Astrocyte (in vitro differentiated cells and primary cell): ENCODE measurements around the gene B4GALNT2. TPM values are rescaled to one million over a fixed set of nuclear protein-coding genes. Genes with fewer than 3 reads are reported as not detected.
A peak's percentile ranks its signal among the peaks of the same experiment; 100 is the strongest.

Experiments
- DNase-seq: peaks from one replicate; pipeline ENCODE4 v3.0.0-alpha.2; 2010; ENCODE audit warnings: low read depth
- FAIRE-seq: peaks from 2 replicates; lab custom pipeline; 2011; peaks lifted over from hg19 to GRCh38; lab: Jason Lieb, UNC
- H2AFZ ChIP-seq: 2 replicates; pipeline ENCODE4 v1.6.0; 2012; ENCODE audit warnings: low read depth, low read length, inconsistent platforms
- H3K27ac ChIP-seq: 2 replicates; pipeline ENCODE4 v1.5.1; 2011; ENCODE audit warnings: low read depth, low read length, inconsistent platforms
- H3K27me3 ChIP-seq: 2 replicates; pipeline ENCODE4 v1.6.0; 2011; ENCODE audit warnings: low read length, inconsistent platforms; ENCODE audit not compliant: insufficient read depth
- H3K36me3 ChIP-seq: 2 replicates; pipeline ENCODE4 v1.5.1; 2011; ENCODE audit warnings: low read length, inconsistent platforms; ENCODE audit not compliant: insufficient read depth
- H3K4me1 ChIP-seq: 2 replicates; pipeline ENCODE4 v1.5.1; 2011; ENCODE audit warnings: low read length, inconsistent platforms; ENCODE audit not compliant: insufficient read depth
- H3K4me2 ChIP-seq: 2 replicates; pipeline ENCODE4 v1.6.0; 2012; ENCODE audit warnings: low read length, inconsistent platforms
- H3K4me3 ChIP-seq: 2 replicates; pipeline ENCODE4 v1.5.1; 2011; ENCODE audit warnings: low read depth, mild to moderate bottlenecking, low read length, inconsistent platforms; ENCODE audit not compliant: insufficient read depth
- H3K79me2 ChIP-seq: 2 replicates; pipeline ENCODE4 v1.6.0; 2012; ENCODE audit warnings: mild to moderate bottlenecking, low read length, inconsistent platforms; ENCODE audit not compliant: insufficient read depth
- H3K9ac ChIP-seq: 2 replicates; pipeline ENCODE4 v1.6.0; 2012; ENCODE audit warnings: mild to moderate bottlenecking, low read length, inconsistent platforms
- H3K9me3 ChIP-seq: 2 replicates; pipeline ENCODE4 v1.5.1; 2012; ENCODE audit warnings: low read depth, mild to moderate bottlenecking, low read length, inconsistent platforms; ENCODE audit not compliant: insufficient read depth
- H4K20me1 ChIP-seq: 2 replicates; pipeline ENCODE4 v1.6.0; 2012; ENCODE audit warnings: low read length, inconsistent platforms; ENCODE audit not compliant: insufficient read depth
- H3K27ac Mint-ChIP-seq: one replicate; pipeline ENCODE4 v1.8.0; 2021; ENCODE audit warnings: mild to moderate bottlenecking, mixed read lengths; ENCODE audit not compliant: unreplicated experiment
- H3K27me3 Mint-ChIP-seq: one replicate; pipeline ENCODE4 v1.8.0; 2021; ENCODE audit warnings: low read depth, mixed read lengths; ENCODE audit not compliant: unreplicated experiment
- H3K36me3 Mint-ChIP-seq: one replicate; pipeline ENCODE4 v1.8.0; 2021; ENCODE audit warnings: low read depth, mixed read lengths; ENCODE audit not compliant: unreplicated experiment
- H3K4me1 Mint-ChIP-seq: one replicate; pipeline ENCODE4 v1.8.0; 2021; ENCODE audit warnings: low read depth, mixed read lengths; ENCODE audit not compliant: unreplicated experiment
- H3K4me3 Mint-ChIP-seq: one replicate; pipeline ENCODE4 v1.8.0; 2021; ENCODE audit warnings: mild to moderate bottlenecking, moderate library complexity, mixed read lengths; ENCODE audit not compliant: unreplicated experiment
- H3K9me3 Mint-ChIP-seq: one replicate; pipeline ENCODE4 v1.8.0; 2021; ENCODE audit warnings: mild to moderate bottlenecking, mixed read lengths; ENCODE audit not compliant: unreplicated experiment
- CTCF ChIP-seq: IDR thresholded peaks from 2 replicates; pipeline ENCODE4 v1.5.1; 2011; ENCODE audit warnings: low read depth, mild to moderate bottlenecking, inconsistent platforms, low read length, moderate library complexity; ENCODE audit not compliant: insufficient read depth
- EZH2 ChIP-seq: IDR thresholded peaks from 2 replicates; pipeline ENCODE4 v1.6.1; 2012; ENCODE audit warnings: mild to moderate bottlenecking, low read length, inconsistent platforms; ENCODE audit not compliant: insufficient read depth
- total RNA-seq: library from RNA; stranded (reverse); gene quantifications from 2 replicates; pipeline ENCODE4 v1.2.1, GENCODE V29; 2021

B4GALNT2 gene
- total RNA-seq, 1 donor from 2014 or later, result not detected

DNA sequence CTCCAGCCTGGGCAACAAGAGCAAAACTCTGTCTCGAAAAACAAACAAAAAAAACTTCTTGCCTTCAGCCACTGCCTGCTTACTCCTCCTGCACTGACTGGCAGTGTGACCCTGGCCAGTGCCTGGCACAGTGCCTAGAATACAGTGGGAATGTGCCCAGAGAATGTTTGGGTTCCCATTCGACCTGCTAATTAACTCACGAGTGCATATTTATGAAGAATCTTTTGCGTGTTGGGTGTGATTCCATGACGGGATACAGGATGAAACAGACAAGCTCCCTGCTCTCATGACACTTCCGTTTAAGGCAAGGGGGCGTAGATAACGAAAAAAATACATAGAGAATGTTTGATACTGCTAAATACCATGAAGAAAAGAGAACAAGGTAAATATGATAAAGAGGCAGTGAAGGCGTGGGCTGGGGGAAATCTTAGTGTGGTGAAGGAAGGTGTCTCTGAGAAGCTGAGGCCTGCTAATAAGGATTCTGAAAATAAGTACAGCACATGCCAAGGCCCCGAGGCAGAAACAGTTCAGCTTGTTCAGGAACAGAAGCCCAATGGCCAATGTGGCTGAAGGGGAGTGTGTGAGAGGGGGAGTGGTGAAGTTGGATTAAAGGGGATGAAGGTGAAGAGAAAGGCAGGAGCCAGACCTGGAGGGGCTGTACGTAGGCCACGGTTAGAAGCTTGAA, 82.2 kb downstream of the B4GALNT2 start:
- Histone ChIP-seq H3K9me3 (no peaks in the 10 kb centered on the region), H3K79me2 (no peaks in the 10 kb centered on the region), H3K4me1 (peaks cover 5% of the 10 kb centered on the region), H3K27me3 (no peaks in the 10 kb centered on the region), H3K36me3 (no peaks in the 10 kb centered on the region), H3K9ac (no peak overlapping the region), H3K27ac (no peak overlapping the region), H3K4me3 (no peak overlapping the region), H4K20me1 (no peaks in the 10 kb centered on the region), H3K4me2 (no peak overlapping the region), H2AFZ (no peak overlapping the region)
- no peak for TF ChIP-seq CTCF
- TF ChIP-seq EZH2, result no peak
- FAIRE-seq (no peak), DNase-seq (no peak)
- Mint-ChIP-seq H3K4me1 (peaks cover 6% of the 10 kb centered on the region), H3K27me3 (peaks cover 28% of the 10 kb centered on the region), H3K4me3 (peak overlapping the region; percentile 58), H3K27ac (no peak overlapping the region), H3K36me3 (peaks cover 2% of the 10 kb centered on the region), H3K9me3 (no peaks in the 10 kb centered on the region)

GRCh38 chr17:49216482-49216881, 83.9 kb downstream of the B4GALNT2 start:
- Histone ChIP-seq H3K36me3 (no peaks in the 10 kb centered on the region), H3K4me2 (no peak overlapping the region), H3K79me2 (no peaks in the 10 kb centered on the region), H3K27ac (no peak overlapping the region), H2AFZ (no peak overlapping the region), H3K4me1 (no peaks in the 10 kb centered on the region), H3K27me3 (peaks cover 2% of the 10 kb centered on the region), H3K4me3 (no peak overlapping the region), H4K20me1 (no peaks in the 10 kb centered on the region), H3K9ac (no peak overlapping the region), H3K9me3 (no peaks in the 10 kb centered on the region)
- Mint-ChIP-seq H3K9me3 (no peaks in the 10 kb centered on the region), H3K4me3 (no peak overlapping the region), H3K4me1 (no peaks in the 10 kb centered on the region), H3K36me3 (peaks cover 2% of the 10 kb centered on the region), H3K27ac (no peak overlapping the region), H3K27me3 (peaks cover 31% of the 10 kb centered on the region)
- TF ChIP-seq EZH2 (no peak), CTCF (no peak)
- no peak for FAIRE-seq
- no peak for DNase-seq

DNA sequence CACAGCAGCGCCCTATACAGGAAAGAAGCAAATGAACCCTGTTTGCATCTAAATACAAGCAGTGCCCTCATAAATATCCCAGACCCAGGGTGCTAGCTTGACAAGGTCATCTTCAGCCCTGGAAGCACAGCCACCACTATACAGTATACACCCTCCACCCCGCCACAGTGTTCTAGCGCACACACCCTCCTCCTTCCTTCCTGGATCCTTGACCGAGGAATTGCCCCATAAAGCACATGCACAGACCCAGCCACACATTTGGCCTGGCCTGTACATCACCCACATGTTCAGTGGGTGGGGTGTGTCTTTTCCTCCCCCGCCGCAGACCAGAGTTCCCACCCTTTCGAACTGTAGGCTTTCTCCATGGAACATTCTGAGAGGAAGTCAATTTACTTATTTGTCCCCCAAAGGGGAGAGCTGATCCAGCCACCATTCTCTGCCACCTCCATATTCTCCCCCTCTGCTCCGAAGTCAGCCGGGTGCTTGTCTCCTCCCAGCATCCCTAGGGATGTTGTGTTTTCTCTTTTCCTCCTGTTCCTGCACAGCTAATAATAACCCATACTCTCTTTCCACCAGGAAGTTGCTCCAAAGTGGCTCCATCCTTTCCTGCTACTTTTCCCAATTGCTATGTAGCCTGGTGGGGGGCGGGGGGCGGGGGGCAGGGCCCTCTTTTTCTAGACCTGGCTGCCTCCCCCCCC, 84.5 kb downstream of the B4GALNT2 start:
- no peaks in the 10 kb centered on the region for H3K4me1 Mint-ChIP-seq
- H3K4me1 ChIP-seq, result no peaks in the 10 kb centered on the region
- TF ChIP-seq CTCF (no peak), EZH2 (no peak)
- H3K9me3 Mint-ChIP-seq, result no peaks in the 10 kb centered on the region
- no peak overlapping the region for H3K4me3 Mint-ChIP-seq
- no peak overlapping the region for H3K9ac ChIP-seq
- no peaks in the 10 kb centered on the region for H3K36me3 ChIP-seq
- FAIRE-seq, result no peak
- H3K9me3 ChIP-seq, result no peaks in the 10 kb centered on the region
- no peaks in the 10 kb centered on the region for H4K20me1 ChIP-seq
- H2AFZ ChIP-seq, result no peak overlapping the region
- no peak overlapping the region for H3K27ac ChIP-seq
- no peak for DNase-seq
- H3K27me3 ChIP-seq, result peaks cover 3% of the 10 kb centered on the region
- H3K4me3 ChIP-seq, result no peak overlapping the region
- H3K27ac Mint-ChIP-seq, result no peak overlapping the region
- H3K4me2 ChIP-seq, result no peak overlapping the region
- H3K36me3 Mint-ChIP-seq, result peaks cover 2% of the 10 kb centered on the region
- H3K27me3 Mint-ChIP-seq, result peaks cover 37% of the 10 kb centered on the region
- H3K79me2 ChIP-seq, result no peaks in the 10 kb centered on the region
